HG03139 (cell line): ENCODE data around the gene AP3D1.

ENCODE experiments used
- ATAC-seq: cut with Tn5 transposase; IDR thresholded peaks from one replicate; pipeline ENCODE4 v1.9.1; 2021; ENCODE audit not compliant: unreplicated experiment

AP3D1 gene

GRCh38 chr19:2113439-2114211 is 37.7 kb downstream of the AP3D1 start:
- ATAC-seq: no peak

- ATAC-seq: no peak
Measured at GRCh38 chr19:2112516-2113320, 38.6 kb downstream of the AP3D1 start.

- no peak for ATAC-seq
Measured at GRCh38 chr19:2111886-2112285, 39.5 kb downstream of the AP3D1 start.

- no peak for ATAC-seq
Measured at GRCh38 chr19:2111425-2111824, 39.9 kb downstream of the AP3D1 start.

- no peak for ATAC-seq
Measured at GRCh38 chr19:2110822-2111221, 40.5 kb downstream of the AP3D1 start.

GRCh38 chr19:2109046-2109864 is 42.1 kb downstream of the AP3D1 start:
- no peak for ATAC-seq

GRCh38 chr19:2108251-2109016 is 42.9 kb downstream of the AP3D1 start:
- ATAC-seq: no peak

- ATAC-seq: no peak
Measured at GRCh38 chr19:2103045-2103707, 48.2 kb downstream of the AP3D1 start.

GRCh38 chr19:2101417-2102335 is 49.7 kb downstream of the AP3D1 start:
- no peak for ATAC-seq

- no peak for ATAC-seq
Measured at GRCh38 chr19:2100719-2101061, 50.7 kb downstream of the AP3D1 start.

GRCh38 chr19:2099937-2100718 is 51.2 kb downstream of the AP3D1 start:
- ATAC-seq: no peak

GRCh38 chr19:2099054-2099501 is 52.3 kb downstream of the AP3D1 start:
- no peak for ATAC-seq

- no peak for ATAC-seq
Measured at GRCh38 chr19:2097886-2098327, 53.5 kb downstream of the AP3D1 start.

GRCh38 chr19:2097203-2097885 is 54.0 kb downstream of the AP3D1 start:
- no peak for ATAC-seq

GRCh38 chr19:2096480-2097202 is 54.7 kb downstream of the AP3D1 start, which contains the start of gene IZUMO4:
Gene IZUMO4 (plus strand): TSS chr19:2096915. CDS start chr19:2096946, 31 bp downstream.
- peak; percentile 56 for ATAC-seq

- peak; percentile 32 for ATAC-seq
Measured at GRCh38 chr19:2096034-2096479, 55.3 kb downstream of the AP3D1 start, which contains the start of gene MOB3A. Gene MOB3A (minus strand): TSS chr19:2096326. CDS start chr19:2078560, 17,766 bp downstream.
